Body of pancreas (tissue), 4 donors: Measurements from ENCODE around the gene OR2A42.
"Not testable (repeated sequence)": the region's sequence is repeated elsewhere in the genome, so short reads cannot be mapped to it uniquely, and the experiment has no call there.

Source experiments
- CTCF ChIP-seq, 7 experiments: fragments of 450-650 bp in 4 of 7; fragments of 200-600 bp in 3 of 7; sonication (generic) in 3 of 7; IDR thresholded peaks; one replicate each; pipeline ENCODE4 v1.5.1; 2016 to 2019; ENCODE audit warnings: antibody characterized with exemption in 7 of 7
- POLR2A ChIP-seq, 3 donors: fragments of 450-650 bp; IDR thresholded peaks; one replicate each; pipeline ENCODE4 v1.6.1; 2016; ENCODE audit warnings: antibody characterized with exemption in 3 of 3, mild to moderate bottlenecking in 2 of 3

- not testable (repeated sequence) for TF ChIP-seq CTCF, POLR2A (IDR thresholded peaks at IDR 0.05)
Observed at GRCh38 chr7:144280010-144280409, 40.6 kb upstream of the OR2A42 start.
